SK-MEL-5 (cell line): ENCODE results near the gene FHDC1. TPM values are rescaled to one million over a fixed set of nuclear protein-coding genes. Genes with fewer than 3 reads are reported as not detected.
A peak's percentile ranks its signal among the peaks of the same experiment; 100 is the strongest.
"Not testable (repeated sequence)": the region's sequence is repeated elsewhere in the genome, so short reads cannot be mapped to it uniquely, and the experiment has no call there.

ENCODE experiments used
- DNase-seq: peaks from one replicate; pipeline ENCODE4 v3.0.0-alpha.2; 2016; ENCODE audit warnings: low read depth, low spot score
- in situ Hi-C: cut with HindIII; loops from 2 replicates; pipeline ENCODE4 v1.10.0; 2016; ENCODE audit warnings: low sequenced_read_pairs, high pct_unique_total_duplicates, low pct_unique_long_range_greater_than_20kb
- polyA plus RNA-seq, 2 experiments: library from polyadenylated mRNA; depleted of rRNA; stranded (reverse); fragments of >200 nt; gene quantifications; 2 replicates each; pipeline ENCODE4 v1.2.3, GENCODE V29; 2015
- total RNA-seq: library from RNA; depleted of rRNA; stranded (reverse); fragments of >200 nt; shearing (Covaris generic); gene quantifications from 2 replicates; pipeline ENCODE4 v1.2.3, GENCODE V29; 2014; rRNA removed

The FHDC1 gene, protein sequence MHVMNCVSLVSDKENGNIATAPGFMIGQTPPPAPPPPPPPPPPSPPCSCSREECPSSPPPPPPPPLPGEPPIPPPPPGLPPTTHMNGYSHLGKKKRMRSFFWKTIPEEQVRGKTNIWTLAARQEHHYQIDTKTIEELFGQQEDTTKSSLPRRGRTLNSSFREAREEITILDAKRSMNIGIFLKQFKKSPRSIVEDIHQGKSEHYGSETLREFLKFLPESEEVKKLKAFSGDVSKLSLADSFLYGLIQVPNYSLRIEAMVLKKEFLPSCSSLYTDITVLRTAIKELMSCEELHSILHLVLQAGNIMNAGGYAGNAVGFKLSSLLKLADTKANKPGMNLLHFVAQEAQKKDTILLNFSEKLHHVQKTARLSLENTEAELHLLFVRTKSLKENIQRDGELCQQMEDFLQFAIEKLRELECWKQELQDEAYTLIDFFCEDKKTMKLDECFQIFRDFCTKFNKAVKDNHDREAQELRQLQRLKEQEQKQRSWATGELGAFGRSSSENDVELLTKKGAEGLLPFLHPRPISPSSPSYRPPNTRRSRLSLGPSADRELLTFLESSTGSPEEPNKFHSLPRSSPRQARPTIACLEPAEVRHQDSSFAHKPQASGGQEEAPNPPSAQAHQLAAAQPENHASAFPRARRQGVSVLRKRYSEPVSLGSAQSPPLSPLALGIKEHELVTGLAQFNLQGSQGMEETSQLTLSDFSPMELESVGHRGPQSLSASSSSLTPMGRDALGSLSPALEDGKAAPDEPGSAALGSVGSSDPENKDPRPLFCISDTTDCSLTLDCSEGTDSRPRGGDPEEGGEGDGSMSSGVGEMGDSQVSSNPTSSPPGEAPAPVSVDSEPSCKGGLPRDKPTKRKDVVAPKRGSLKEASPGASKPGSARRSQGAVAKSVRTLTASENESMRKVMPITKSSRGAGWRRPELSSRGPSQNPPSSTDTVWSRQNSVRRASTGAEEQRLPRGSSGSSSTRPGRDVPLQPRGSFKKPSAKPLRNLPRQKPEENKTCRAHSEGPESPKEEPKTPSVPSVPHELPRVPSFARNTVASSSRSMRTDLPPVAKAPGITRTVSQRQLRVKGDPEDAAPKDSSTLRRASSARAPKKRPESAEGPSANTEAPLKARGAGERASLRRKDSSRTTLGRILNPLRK
- total RNA-seq = 0.53 and 1.2 TPM in 2 replicates
- polyA plus RNA-seq (2015; cell fraction: cytosol; rRNA removed) = 4.7 and 5.2 TPM in 2 replicates
- polyA plus RNA-seq (2015; cell fraction: nucleus; rRNA removed) = 6.6 and 6.9 TPM in 2 replicates

DNA sequence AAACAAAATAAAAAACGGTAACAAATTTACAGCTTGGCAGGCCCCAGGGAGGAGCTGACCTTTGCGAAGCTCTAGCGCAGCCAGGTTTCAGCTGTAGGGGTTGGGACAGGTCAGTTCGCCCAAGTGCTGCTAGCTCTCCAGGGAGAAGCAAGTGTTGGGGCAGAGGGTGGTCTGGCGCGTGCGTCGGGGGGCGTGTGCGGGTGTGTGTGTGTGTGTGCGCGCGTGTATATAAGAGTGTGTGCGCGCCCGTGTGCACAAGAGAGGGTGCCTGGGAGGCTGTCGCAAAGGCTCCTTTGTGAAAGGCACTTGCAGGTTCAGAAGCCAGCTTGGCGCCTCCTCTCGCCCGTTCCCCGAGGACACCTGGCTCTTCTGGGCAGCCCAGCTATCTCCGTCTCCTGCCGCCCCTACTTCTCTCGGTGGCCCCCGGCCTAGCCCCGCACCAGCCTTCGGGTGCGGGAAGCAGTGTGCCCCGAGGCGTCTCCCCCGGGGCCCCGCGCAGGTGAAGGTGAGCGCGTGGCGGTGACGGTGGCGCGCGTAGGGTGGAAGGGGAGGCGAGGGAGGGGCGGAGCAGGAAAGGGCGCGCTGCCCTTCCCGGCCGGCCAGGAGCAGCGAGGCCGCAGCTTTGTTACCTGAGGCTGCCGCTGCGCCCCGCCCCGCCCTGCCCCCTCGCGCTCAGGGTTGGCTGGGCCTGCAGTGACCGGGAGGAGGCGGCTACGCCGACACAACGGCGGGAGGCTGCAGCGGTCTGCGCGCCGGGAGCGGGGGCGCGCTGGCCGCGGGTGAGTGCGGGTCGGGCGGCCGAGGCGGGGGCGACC, at the start of gene FHDC1:
TSS of gene FHDC1 (plus strand) at position 693 of the 815 bp plus-strand sequence. CDS start 6,735 bp downstream, outside the sequence.
- peak; percentile 41 for DNase-seq
- in situ Hi-C loops = no loop called here

DNA sequence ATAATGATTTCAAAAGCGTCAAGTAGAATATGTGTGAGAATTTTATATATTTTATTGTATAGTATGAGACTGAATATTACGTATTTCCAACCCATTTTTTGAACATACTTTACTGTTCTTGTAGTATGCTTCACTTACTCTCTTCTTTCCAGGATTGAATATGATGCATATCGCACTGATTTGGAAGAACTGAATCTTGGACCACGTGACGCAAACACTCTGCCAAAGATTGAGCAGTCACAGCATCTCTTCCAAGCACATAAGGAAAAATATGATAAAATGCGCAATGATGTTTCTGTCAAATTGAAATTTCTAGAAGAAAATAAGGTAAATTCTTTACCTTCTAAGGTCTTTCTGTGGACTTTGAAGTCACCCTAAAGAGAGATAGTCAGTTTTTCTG, 48.1 kb upstream of the FHDC1 start:
- in situ Hi-C loops = no loop called here

DNA sequence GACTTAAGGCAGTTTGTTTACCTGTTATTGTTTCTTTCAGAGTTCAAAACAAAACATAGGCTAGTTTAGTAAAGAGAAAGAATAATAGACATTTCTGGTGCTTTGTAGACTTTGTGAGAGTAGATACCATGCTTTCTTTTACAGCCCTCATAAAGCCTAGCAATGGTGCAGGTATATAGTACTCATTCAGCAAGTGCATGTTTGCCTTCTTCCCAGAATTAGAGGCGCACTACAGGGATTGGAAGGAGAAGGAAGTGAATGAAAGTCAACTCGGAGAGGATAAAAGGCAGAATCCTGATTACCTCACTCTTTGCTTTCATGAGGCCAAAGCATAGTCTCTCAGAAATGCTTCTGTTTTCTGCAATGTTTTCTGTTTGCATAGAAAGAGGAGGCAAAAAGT, 43.1 kb upstream of the FHDC1 start:
- in situ Hi-C loops = no loop called here
- DNase-seq = no peak

More for the DNA sequence above, 48.1 kb upstream of the FHDC1 start:
- no peak for DNase-seq

DNA sequence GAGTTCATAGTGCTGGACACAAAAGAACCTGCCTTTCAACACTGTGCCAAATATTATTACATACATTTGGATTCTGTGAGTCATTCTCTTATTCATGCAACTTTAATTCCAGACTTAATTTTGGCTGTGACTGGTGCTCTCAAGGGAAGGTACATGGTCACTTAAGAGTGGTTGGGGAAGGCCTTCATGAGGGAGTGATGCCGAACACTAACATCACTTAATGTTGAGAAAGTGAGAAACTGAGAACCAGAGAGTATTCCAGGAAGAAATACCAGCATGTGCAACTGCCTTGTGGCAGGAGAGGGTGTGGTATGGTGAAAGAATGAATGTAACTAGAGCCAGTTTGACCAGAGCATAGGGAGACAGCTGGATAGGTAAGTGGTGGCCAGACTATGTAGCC, 41.5 kb upstream of the FHDC1 start:
- in situ Hi-C loops = no loop called here
- DNase-seq = no peak

DNA sequence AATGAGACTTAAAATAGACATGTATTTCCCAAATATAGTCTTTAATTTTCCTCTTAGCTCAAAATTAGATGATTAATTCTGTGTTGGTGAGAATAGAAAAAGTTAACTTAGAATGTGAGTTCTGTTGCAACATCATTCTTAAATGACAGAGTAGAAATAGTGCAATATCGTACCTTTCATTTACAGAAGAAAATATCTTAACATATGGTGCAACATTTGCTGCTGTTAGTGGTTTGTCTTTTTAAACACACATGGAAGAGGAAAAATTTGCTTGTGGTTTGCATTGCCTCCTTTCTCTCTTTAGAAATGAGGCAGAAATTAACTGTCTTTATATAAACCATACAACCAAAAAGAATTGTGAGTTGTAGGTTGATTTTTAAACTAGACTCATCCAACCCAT, 39.3 kb upstream of the FHDC1 start:
- DNase-seq = no peak
- in situ Hi-C loops = no loop called here

DNA sequence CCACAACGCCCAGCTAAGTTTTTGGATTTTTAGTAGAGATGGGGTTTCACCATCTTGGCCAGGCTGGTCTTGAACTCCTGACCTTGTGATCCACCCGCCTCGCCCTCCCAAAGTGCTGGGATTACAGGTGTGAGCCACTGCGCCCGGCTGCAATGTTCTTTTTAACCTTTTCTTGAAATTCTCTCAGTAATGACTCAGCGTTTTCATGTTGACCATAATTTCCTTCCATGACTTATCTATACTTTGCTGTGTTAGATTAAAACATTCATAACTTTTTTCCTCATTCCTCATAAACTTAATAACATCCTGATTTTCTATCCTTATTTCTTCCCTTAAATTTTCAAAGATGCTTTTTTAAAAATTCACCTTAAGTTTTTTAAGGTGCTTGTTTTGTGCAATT, 38.0 kb upstream of the FHDC1 start:
- DNase-seq, in situ Hi-C loops: not testable (repeated sequence)

DNA sequence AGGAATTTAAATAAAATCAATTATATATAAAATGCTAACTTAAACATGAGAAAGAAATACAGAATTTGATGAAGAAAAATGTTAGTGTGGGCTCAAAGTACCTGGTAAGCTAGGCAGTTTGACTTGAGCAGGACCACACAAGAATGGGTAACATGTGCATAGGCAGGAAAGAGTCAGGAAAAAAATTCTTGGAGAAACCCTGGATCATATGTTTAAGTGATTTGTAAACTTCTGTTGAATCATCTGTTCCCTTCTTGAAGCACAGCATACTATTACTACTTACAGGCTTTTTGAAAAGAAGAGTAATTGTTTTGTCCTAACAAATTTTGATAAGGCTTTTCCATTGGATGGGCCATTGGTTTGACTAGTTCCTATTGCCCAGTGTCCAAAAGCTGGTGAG, 37.5 kb upstream of the FHDC1 start:
- no peak for DNase-seq
- in situ Hi-C loops = no loop called here

DNA sequence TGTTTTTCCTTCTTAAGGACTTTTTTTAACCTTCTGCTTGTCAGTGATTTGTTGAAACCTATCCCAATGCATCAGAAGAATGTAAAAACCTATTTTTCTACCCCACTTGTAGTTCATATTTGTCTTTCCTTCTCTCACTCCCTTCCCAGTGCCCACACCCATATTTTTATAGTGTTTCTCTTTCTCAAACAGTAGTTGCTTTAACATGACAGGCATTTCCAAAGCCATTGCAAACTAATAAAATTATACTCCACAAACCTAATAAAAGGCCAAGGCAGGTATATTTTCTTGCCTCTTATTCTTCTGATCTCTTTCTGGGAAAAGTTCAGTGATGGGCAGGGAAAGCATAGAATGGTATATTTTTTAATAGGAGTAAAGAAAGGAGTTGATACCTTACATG, 35.7 kb upstream of the FHDC1 start:
- in situ Hi-C loops = no loop called here
- no peak for DNase-seq

DNA sequence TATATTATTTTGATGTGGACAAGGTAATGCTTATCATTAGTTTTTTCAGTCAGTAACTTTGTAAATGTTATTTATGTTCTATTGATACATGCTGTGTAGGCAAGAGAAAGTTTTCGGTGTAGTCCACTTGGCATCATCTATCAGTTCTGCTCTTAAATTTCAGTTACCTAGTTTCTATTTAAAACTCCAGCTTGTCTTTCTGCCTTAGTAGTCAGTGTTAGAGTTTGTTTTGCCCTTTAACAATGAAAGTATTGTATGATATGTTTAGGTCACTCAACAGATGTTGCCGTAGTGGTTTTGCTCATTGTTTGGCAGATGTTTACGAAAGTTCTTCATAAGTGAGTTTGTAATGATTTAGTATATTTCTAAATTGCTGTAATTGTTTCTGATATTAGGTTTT, 34.9 kb upstream of the FHDC1 start:
- in situ Hi-C loops = no loop called here

DNA sequence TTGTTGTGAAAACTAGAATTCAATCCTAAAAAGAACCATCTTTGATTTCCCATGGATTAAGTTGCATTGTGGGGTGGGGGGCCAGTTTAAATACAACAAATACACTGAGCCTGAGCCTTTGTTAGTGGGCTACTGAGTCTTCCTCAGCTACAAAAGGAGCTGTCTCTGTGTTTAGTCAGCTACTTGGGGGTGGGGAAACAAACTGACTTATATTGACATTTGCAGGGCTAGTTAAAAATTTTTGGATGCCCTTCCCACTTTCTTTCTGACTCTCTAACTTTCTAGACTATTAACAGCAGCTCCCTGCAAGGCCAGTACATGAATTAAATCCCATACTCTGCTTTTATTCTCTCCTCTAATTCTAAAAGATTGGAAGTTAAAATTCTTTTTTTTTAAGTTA, 32.5 kb upstream of the FHDC1 start:
- DNase-seq = no peak
- in situ Hi-C loops = no loop called here

More for the DNA sequence above, 34.9 kb upstream of the FHDC1 start:
- peak; percentile 4 for DNase-seq

DNA sequence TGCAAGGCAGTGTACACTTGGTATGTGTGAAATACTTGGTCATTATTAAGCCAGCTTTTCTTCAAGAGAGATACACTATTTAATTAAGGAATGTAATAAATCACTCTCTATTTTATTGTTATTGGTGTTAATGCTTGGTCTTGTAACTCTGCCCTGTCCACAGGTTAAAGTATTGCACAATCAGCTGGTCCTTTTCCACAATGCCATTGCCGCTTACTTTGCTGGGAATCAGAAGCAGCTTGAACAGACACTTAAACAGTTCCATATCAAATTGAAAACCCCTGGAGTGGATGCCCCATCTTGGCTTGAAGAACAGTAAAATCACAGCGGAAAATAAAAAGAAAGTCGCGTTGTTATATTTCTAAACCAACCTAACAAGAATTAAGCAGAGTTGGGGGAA, 26.2 kb upstream of the FHDC1 start:
- in situ Hi-C loops = no loop called here
- DNase-seq = no peak

DNA sequence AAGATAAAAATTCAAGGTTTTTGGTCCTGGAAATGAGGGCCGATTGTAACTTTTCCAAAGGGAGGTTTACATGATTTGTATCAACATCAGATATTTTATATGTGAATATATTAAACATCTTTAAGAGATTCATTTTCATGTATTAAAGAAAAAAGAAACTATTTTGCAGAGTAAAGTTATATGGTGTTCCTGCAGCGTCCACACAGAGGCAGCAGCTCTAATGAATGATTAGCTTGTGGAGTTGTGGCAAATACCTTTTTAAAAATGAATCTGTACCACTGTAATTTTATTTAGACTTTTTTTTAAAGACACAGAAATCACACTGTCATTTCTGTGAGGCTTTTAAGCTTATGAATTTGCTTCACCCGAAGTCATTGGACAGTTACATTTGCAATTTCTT, 25.6 kb upstream of the FHDC1 start:
- DNase-seq = no peak
- in situ Hi-C loops = no loop called here

DNA sequence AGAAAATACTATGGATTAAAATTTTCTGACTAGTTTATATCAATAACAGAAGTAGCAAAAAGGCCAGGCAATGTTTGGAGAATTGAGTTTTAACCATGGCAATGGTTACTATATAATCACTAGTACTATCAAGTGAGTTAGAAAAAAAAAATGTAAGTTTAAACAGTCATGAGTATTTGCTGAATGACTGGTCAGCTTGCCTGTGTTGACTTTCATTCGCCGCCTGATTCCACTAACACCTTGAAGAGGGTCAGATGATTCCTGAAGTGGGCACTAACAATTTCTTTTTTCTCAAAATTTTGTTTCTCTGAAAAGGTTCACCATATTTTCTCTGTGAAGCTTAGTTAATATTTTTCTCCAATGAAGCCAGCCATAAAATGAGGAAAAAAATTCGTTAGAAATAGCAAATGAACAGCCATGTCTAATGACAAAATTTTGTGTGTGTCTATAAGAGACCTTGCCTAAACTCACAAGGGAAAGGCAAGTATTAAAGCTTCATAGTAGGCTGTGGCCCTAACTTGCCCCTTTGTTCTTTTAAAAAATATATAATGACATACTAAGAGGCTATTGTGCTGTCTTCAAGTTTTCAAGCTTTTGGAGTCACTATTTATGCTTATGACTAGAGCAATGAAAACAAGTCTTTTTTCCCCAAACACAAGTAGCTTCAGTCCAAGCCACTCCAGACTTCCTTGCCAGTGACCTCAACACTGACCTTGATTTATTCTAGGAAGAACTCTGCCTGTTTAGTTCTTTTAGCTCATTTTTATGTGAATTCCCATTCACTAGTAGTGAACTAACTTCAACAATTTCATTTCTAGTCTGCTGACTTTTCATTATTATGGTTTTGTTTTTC, 18.4 kb upstream of the FHDC1 start:
- DNase-seq = peak; percentile 21
- in situ Hi-C loops = no loop called here

DNA sequence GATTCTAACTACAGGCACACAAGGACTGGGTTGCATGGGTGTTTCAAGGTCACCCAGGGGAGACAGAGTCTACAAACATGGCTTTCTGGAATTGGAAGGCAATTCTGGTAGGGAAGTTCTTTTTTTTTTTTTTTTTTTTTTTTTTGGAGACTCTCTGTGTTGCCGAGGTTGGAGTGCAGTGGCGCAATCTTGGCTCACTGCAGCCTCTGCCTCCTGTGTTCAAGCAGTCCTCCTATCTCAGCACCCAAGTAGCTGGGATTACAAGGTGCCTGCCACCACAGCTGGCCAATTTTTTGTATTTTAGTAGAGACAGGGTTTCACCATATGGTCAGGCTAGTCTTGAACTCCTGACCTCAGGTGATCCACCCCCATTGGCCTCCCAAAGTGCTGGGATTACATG, 16.3 kb upstream of the FHDC1 start:
- no peak for DNase-seq
- in situ Hi-C loops = no loop called here

DNA sequence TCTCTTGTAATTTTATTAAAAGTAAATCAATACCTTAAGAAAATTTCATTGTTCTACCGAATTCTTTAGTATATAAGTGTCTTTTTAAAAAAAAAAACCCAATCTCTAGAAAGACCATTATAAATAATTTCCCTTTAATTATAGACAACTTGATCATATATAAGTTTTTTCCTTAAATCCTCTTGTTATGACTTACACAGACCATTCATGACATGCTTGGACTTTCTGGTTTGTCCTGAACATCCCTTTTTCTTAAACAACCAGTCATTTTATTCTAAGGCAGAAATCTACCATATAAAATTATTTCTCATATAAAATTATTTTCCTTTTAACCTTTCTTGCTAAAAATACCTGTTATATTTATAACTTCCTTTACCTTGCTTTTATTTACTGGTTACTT, 15.4 kb upstream of the FHDC1 start:
- in situ Hi-C loops = no loop called here
- DNase-seq = no peak

DNA sequence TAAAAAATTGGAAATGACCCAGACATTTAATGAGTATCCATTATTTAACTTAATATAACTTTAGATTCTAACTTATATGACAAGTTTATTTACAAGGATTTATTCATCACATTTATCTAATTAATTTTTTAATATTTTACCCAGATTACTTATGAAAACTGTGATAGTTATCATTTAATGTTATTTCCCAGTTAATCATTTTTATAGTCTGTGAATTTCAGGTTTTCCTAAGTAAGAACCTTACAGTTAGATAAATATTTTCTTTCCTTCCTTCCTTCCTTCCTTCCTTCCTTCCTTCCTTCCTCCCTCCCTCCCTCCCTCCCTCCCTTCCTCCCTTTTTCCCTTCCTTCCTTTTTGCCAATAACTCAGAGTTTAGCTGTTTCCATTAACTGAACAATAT, 14.8 kb upstream of the FHDC1 start:
- DNase-seq = no peak
- in situ Hi-C loops = no loop called here
